Uterus (tissue), 4 donors: ENCODE data around the gene NEK6. TPM values are rescaled to one million over a fixed set of nuclear protein-coding genes. Genes with fewer than 3 reads are reported as not detected.

Experiments used
- DNase-seq, 2 donors: peaks; one replicate each; pipeline ENCODE4 v3.0.0-alpha.2; 2019 to 2020
- H3K27ac ChIP-seq, 2 donors: fragments of 200-600 bp; sonication (generic); 1 replicate in 1 of 2; 2 replicates in 1 of 2; pipeline ENCODE4 v1.5.1; 2016 to 2018
- H3K27me3 ChIP-seq, 2 donors: fragments of 200-600 bp; sonication (generic); one replicate each; pipeline ENCODE4 v1.5.1; 2018 to 2019; ENCODE audit warnings: control low read depth in 1 of 2
- H3K36me3 ChIP-seq, 2 donors: fragments of 200-600 bp; sonication (generic); one replicate each; pipeline ENCODE4 v1.5.1; 2019; ENCODE audit warnings: control low read depth in 1 of 2
- H3K4me1 ChIP-seq, 2 donors: fragments of 200-600 bp; sonication (generic); one replicate each; pipeline ENCODE4 v1.5.1; 2018 to 2019; ENCODE audit warnings: control low read depth in 1 of 2
- H3K4me3 ChIP-seq, 2 donors: fragments of 200-600 bp; sonication (generic); 1 replicate in 1 of 2; 2 replicates in 1 of 2; pipeline ENCODE4 v1.5.1; 2018 to 2019; ENCODE audit warnings: mild to moderate bottlenecking in 1 of 2
- H3K9me3 ChIP-seq, 2 donors: fragments of 200-600 bp; sonication (generic); one replicate each; pipeline ENCODE4 v1.5.1; 2019; ENCODE audit warnings: control low read depth in 1 of 2
- CTCF ChIP-seq, 4 experiments: fragments of 200-600 bp in 2 of 4; fragments of 450-650 bp in 2 of 4; sonication (generic) in 2 of 4; IDR thresholded peaks; one replicate each; pipeline ENCODE4 v1.5.1; 2016 to 2019; ENCODE audit warnings: antibody characterized with exemption in 4 of 4, mild to moderate bottlenecking in 2 of 4, moderate library complexity in 1 of 4
- POLR2A ChIP-seq, 2 donors: fragments of 450-650 bp; IDR thresholded peaks; one replicate each; pipeline ENCODE4 v1.6.1; 2016; ENCODE audit warnings: antibody characterized with exemption in 2 of 2, mild to moderate bottlenecking in 1 of 2, moderate library complexity in 1 of 2
- intact Hi-C: fragments of 100-400 bp; cut with DNase I; formaldehyde crosslinking; loops from one replicate; pipeline ENCODE4 v1.15.1; 2023; ENCODE audit warnings: low total_unique reads
- total RNA-seq, 4 donors: library from RNA; depleted of rRNA in 3 of 4; stranded (reverse); fragments of >200 nt in 3 of 4; gene quantifications; one replicate each; pipeline versions ENCODE4 v1.1.0 to v1.2.4, GENCODE V29; 2014 to 2023
- donor health status: DM: yes; HTN: yes; CAD: no.

NEK6 gene
- total RNA-seq, 4 donors from 2014 or later = 6.1 to 38.5 (median 34.7) TPM

GRCh38 chr9:124358631-124359030 lies 100.9 kb downstream of the NEK6 start:
- Histone ChIP-seq H3K27me3 (no peaks in the 10 kb centered on the region), H3K9me3 (no peaks in the 10 kb centered on the region), H3K4me1 (no peaks in the 10 kb centered on the region), H3K36me3 (no peaks in the 10 kb centered on the region), H3K4me3 (no peak overlapping the region), H3K27ac (no peak overlapping the region)
- DNase-seq = no peak
- intact Hi-C loops = no loop called here
- TF ChIP-seq CTCF (IDR thresholded peaks at IDR 0.05) (no peak), POLR2A (IDR thresholded peaks at IDR 0.05) (no peak)

GRCh38 chr9:124359426-124359825 lies 101.7 kb downstream of the NEK6 start:
- intact Hi-C loops = no loop called here
- H3K9me3 ChIP-seq = no peaks in the 10 kb centered on the region
- TF ChIP-seq POLR2A (IDR thresholded peaks at IDR 0.05) (no peak), CTCF (IDR thresholded peaks at IDR 0.05) (no peak)
- H3K36me3 ChIP-seq = no peaks in the 10 kb centered on the region
- no peak overlapping the region for H3K4me3 ChIP-seq
- H3K27ac ChIP-seq = no peak overlapping the region
- H3K27me3 ChIP-seq = no peaks in the 10 kb centered on the region
- H3K4me1 ChIP-seq = no peaks in the 10 kb centered on the region
- no peak for DNase-seq

- TF ChIP-seq POLR2A (IDR thresholded peaks at IDR 0.05) (no peak), CTCF (IDR thresholded peaks at IDR 0.05) (no peak)
- no peaks in the 10 kb centered on the region for H3K27me3 ChIP-seq
- intact Hi-C loops = no loop called here
- no peaks in the 10 kb centered on the region for H3K9me3 ChIP-seq
- no peak overlapping the region for H3K4me3 ChIP-seq
- no peak for DNase-seq
- no peak overlapping the region for H3K27ac ChIP-seq
- H3K4me1 ChIP-seq = no peaks in the 10 kb centered on the region
- no peaks in the 10 kb centered on the region for H3K36me3 ChIP-seq
Measured at GRCh38 chr9:124359855-124360678, 102.3 kb downstream of the NEK6 start.

- H3K9me3 ChIP-seq = no peaks in the 10 kb centered on the region
- DNase-seq = no peak
- H3K4me3 ChIP-seq = no peak overlapping the region
- no peaks in the 10 kb centered on the region for H3K4me1 ChIP-seq
- TF ChIP-seq POLR2A (IDR thresholded peaks at IDR 0.05) (no peak), CTCF (IDR thresholded peaks at IDR 0.05) (no peak)
- intact Hi-C loops = no loop called here
- H3K36me3 ChIP-seq = no peaks in the 10 kb centered on the region
- H3K27ac ChIP-seq = no peak overlapping the region
- H3K27me3 ChIP-seq = no peaks in the 10 kb centered on the region
Measured at GRCh38 chr9:124361128-124361527, 103.4 kb downstream of the NEK6 start.

- Histone ChIP-seq H3K9me3 (no peaks in the 10 kb centered on the region), H3K4me1 (no peaks in the 10 kb centered on the region), H3K27me3 (no peaks in the 10 kb centered on the region), H3K4me3 (no peak overlapping the region), H3K27ac (no peak overlapping the region), H3K36me3 (no peaks in the 10 kb centered on the region)
- TF ChIP-seq POLR2A (IDR thresholded peaks at IDR 0.05) = no peak
- no peak for TF ChIP-seq CTCF (IDR thresholded peaks at IDR 0.05)
- DNase-seq = no peak
- intact Hi-C loops = loop anchor here (2.0 kb wide), 1 partner anchor 37 kb away; no protein-coding TSS in a partner anchor
Measured at GRCh38 chr9:124363326-124364096, 105.8 kb downstream of the NEK6 start.
